Measurements from ENCODE around the gene ACTC1. TPM values are rescaled to one million over a fixed set of nuclear protein-coding genes. Genes with fewer than 3 reads are reported as not detected.

ACTC1 gene
- total RNA-seq, 1 experiment from 2014 or later = not detected

DNA sequence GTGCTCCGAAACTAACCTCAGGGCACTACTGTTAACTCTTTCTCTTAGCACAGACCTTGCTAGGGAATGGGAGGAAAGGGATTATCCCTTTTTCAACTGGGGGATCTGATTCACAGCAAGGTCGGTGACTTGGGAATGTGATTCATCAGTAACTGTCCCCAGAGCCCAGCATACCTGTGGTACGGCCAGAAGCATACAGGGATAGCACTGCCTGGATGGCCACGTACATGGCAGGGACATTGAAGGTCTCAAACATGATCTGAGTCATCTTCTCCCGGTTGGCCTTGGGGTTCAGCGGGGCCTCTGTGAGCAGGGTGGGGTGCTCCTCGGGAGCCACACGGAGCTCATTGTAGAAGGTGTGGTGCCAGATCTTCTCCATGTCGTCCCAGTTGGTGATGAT lies 2.3 kb downstream of the ACTC1 start:
- CTCF ChIA-PET = no interaction called here
- H3K36me3 ChIP-seq (ENCODE audit: control insufficient read depth, insufficient read depth, low read length) = no peaks in the 10 kb centered on the region
- ATAC-seq = no peak

GRCh38 chr15:34791701-34792100 lies 3.6 kb downstream of the ACTC1 start:
- H3K27ac ChIP-seq (ENCODE audit: low read length) = no peak overlapping the region
- TF ChIP-seq CTCF (IDR thresholded peaks at IDR 0.05) (no peak), REST (IDR thresholded peaks at IDR 0.05; ENCODE audit: insufficient read depth in 1 of 2, low read depth in 2 of 2, low read length in 1 of 2) (no peak), SIN3A (IDR thresholded peaks at IDR 0.05; ENCODE audit: borderline replicate concordance, insufficient read depth, low read depth, low read length) (no peak), TCF7L2 (IDR thresholded peaks at IDR 0.05; ENCODE audit: low read depth, low read length) (no peak), POLR2AphosphoS5 (IDR thresholded peaks at IDR 0.05; ENCODE audit: low read depth, low read length) (no peak)
- BruUV-seq (replicated peaks) = no TSS peak
- ChIA-PET CTCF (no interaction called here), POLR2A (no interaction called here)
- DNase-seq (ENCODE audit: low read depth, low spot score) (no peak), ATAC-seq (no peak)
- in situ Hi-C loops (cut with HindIII; ENCODE audit: low pct_unique_long_range_greater_than_20kb, low sequenced_read_pairs) (no loop called here), intact Hi-C loops (cut with micrococcal nuclease; ENCODE audit: unreplicated experiment) (no loop called here)
- H3K36me3 ChIP-seq (ENCODE audit: control insufficient read depth, insufficient read depth, low read length) = no peaks in the 10 kb centered on the region
- H3K27me3 ChIP-seq (ENCODE audit: control insufficient read depth, insufficient read depth, low read length) = peaks cover 25% of the 10 kb centered on the region
- H3K9me3 ChIP-seq (ENCODE audit: control insufficient read depth, insufficient read depth, low read depth, low read length) = no peaks in the 10 kb centered on the region
- no peak overlapping the region for H3K4me3 ChIP-seq (ENCODE audit: low read depth in 2 of 2, low read length in 2 of 2)
- H3K4me1 ChIP-seq (ENCODE audit: control insufficient read depth, insufficient read depth, low read length) = no peaks in the 10 kb centered on the region; the same call in 1 of the 2 replicates

More for the DNA sequence above, 2.3 kb downstream of the ACTC1 start:
- in situ Hi-C loops (cut with HindIII; ENCODE audit: low pct_unique_long_range_greater_than_20kb, low sequenced_read_pairs) (no loop called here), intact Hi-C loops (cut with micrococcal nuclease; ENCODE audit: unreplicated experiment) (no loop called here)
- BruUV-seq (replicated peaks) = no TSS peak
- no peaks in the 10 kb centered on the region; the same call in 1 of the 2 replicates for H3K4me1 ChIP-seq (ENCODE audit: control insufficient read depth, insufficient read depth, low read length)
- DNase-seq (ENCODE audit: low read depth, low spot score) = no peak
- H3K27me3 ChIP-seq (ENCODE audit: control insufficient read depth, insufficient read depth, low read length) = peaks cover 25% of the 10 kb centered on the region
- TF ChIP-seq SIN3A (IDR thresholded peaks at IDR 0.05; ENCODE audit: borderline replicate concordance, insufficient read depth, low read depth, low read length) (no peak), REST (IDR thresholded peaks at IDR 0.05; ENCODE audit: insufficient read depth in 1 of 2, low read depth in 2 of 2, low read length in 1 of 2) (no peak), TCF7L2 (IDR thresholded peaks at IDR 0.05; ENCODE audit: low read depth, low read length) (no peak), CTCF (IDR thresholded peaks at IDR 0.05) (no peak), POLR2AphosphoS5 (IDR thresholded peaks at IDR 0.05; ENCODE audit: low read depth, low read length) (no peak)
- H3K9me3 ChIP-seq (ENCODE audit: control insufficient read depth, insufficient read depth, low read depth, low read length) = no peaks in the 10 kb centered on the region
- no peak overlapping the region for H3K4me3 ChIP-seq (ENCODE audit: low read depth in 2 of 2, low read length in 2 of 2)
- H3K27ac ChIP-seq (ENCODE audit: low read length) = no peak overlapping the region
- POLR2A ChIA-PET = no interaction called here

All from Panc1 (cell line).